ENCODE measurements around the gene EHHADH.
A peak's percentile ranks its signal among the peaks of the same experiment; 100 is the strongest.

EHHADH gene

DNA sequence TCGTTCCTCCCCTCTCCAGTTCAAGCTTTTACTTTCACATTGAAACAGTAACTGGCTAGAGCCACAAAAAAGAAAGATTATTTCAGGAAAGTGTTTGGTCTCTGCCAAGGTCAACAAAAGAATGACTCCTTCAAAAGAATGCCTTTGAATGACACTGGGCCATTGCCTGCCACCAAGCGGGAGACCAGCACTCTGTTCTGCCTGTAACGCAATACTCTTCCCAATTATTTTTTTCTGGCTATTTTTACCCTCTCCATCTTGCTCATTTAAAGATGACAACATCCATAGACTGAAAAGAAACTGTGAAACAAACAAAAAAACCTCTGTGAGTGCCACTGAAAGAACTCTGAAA is 37.3 kb downstream of the EHHADH start:
- H3K27ac ChIP-seq, result no peak overlapping the region

DNA sequence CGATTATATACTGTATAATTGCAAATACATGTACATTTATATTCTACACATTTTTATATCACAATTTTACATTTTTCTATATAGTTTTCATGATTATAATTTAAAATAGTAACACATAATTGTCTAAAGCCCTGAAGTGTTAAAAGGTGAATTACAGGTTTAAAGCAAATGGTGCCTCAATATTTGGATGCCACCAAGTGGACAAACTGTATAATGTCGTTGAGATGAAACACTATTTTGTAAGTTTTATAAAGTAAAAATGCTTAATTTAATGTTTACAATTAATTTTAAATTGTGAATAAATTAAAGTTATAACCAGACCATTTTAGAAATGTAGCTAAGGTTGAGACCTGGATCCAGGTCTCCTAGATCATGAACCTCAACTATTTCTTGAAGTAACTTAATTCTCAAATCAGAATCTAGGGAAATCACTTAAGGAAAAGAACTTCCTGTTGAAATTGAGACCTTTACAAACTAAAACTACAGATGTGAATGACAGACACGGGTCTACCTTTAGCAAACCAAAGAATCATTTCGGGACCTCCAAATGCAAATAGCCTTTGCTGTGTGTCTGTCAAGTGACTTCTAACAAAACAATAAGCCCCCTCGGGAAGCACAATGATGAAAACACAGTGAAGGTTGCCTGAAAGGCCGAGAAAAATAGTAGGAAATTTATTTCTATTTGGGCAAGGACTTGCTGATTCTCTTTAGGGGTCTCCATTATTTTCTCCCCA is 37.8 kb downstream of the EHHADH start:
- TF ChIP-seq, protein P1, sequence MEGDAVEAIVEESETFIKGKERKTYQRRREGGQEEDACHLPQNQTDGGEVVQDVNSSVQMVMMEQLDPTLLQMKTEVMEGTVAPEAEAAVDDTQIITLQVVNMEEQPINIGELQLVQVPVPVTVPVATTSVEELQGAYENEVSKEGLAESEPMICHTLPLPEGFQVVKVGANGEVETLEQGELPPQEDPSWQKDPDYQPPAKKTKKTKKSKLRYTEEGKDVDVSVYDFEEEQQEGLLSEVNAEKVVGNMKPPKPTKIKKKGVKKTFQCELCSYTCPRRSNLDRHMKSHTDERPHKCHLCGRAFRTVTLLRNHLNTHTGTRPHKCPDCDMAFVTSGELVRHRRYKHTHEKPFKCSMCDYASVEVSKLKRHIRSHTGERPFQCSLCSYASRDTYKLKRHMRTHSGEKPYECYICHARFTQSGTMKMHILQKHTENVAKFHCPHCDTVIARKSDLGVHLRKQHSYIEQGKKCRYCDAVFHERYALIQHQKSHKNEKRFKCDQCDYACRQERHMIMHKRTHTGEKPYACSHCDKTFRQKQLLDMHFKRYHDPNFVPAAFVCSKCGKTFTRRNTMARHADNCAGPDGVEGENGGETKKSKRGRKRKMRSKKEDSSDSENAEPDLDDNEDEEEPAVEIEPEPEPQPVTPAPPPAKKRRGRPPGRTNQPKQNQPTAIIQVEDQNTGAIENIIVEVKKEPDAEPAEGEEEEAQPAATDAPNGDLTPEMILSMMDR (conservative IDR thresholded peaks at IDR 0.05), result peak; percentile 80
- no peak overlapping the region for H3K27ac ChIP-seq

More for the DNA sequence above, 37.3 kb downstream of the EHHADH start:
- TF ChIP-seq, protein P1 (conservative IDR thresholded peaks at IDR 0.05), result no peak

DNA sequence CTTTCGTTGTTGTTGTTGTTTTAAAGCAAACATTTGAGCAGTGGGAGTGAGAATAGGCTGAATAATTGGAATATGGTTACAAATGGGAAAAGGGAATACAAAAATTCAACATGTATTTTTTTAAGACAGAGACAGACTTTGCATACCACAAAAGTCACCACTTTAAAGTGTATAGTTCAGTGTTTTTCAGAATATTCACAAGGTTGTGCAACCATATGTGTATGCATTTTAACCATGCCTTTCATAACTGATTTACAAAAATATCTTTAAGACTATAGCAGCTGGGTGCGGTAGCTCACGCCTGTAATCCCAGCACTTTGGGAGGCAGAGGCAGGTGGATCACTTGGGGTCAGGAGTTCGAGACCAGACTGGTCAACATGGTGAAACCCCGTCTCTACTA is 41.3 kb downstream of the EHHADH start:
- TF ChIP-seq, protein P1 (conservative IDR thresholded peaks at IDR 0.05), result no peak
- H3K27ac ChIP-seq, result no peak overlapping the region

DNA sequence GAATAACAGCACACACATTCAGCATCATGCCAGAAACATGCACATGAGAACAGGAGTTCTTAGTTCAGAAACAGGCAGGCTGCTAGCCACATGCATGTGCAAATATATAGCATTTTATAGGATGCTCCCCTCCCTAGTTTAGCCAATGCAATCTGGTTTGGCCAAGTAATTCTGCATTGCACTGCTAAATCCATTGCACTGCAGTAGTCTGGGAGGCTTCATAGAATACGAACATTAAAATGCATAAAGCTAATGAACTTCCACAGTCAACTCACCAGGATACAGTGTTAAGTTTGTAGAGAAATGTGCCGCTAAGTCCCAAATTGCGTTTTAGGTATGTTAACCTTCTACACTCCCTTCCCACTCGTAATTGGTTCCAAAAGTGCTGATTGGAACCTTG is 41.8 kb downstream of the EHHADH start:
- TF ChIP-seq, protein P1 (conservative IDR thresholded peaks at IDR 0.05), result no peak

DNA sequence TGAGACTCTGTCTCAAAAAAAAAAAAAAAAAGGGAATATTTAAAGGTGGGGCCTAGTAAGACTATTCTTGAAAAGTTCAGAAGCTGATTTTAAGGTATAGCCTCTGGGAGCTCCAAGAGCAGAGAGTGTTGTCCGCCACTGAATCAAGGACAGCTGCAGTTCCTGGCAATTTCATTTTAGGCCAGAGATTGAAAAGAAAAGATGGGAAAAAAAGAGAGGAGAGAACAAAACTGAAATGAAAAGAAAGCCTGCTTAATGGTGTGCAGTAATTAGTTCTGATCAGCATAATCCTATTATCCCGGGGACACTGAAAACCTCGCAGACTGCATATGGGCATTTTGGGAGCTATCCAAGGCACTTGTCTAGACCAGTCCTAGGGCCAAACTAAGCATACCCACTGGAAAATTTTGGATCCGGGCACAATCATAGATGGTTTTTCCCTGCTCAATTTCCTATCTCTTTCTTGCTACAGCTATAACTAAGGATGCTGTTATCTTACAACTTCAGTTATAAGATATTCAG is 43.2 kb downstream of the EHHADH start:
- H3K27ac ChIP-seq, result peak overlapping the region; percentile 42; the same call in 1 of the 2 replicates
- TF ChIP-seq, protein P1 (conservative IDR thresholded peaks at IDR 0.05), result no peak

More for the DNA sequence above, 41.8 kb downstream of the EHHADH start:
- H3K27ac ChIP-seq, result peak overlapping the region; percentile 42

DNA sequence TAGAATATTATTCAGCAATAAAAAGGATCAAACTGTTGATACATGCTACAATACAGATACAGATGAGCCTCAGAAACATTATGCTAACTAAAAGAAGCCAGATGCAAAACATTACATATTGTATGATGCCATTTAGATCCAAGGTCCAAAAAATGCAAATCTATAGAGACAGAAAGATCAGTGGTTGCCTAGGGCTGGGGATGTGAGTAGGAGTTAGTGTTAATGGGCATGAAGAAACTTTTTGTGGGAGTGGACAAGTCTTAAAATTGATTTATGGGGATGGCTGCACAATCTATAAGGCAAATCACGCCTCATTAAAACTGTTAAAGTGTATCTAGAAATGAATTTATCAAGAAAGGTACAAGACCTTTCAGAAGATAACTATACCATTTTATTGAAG is 45.0 kb downstream of the EHHADH start:
- TF ChIP-seq, protein P1 (conservative IDR thresholded peaks at IDR 0.05), result no peak
- no peak overlapping the region for H3K27ac ChIP-seq

DNA sequence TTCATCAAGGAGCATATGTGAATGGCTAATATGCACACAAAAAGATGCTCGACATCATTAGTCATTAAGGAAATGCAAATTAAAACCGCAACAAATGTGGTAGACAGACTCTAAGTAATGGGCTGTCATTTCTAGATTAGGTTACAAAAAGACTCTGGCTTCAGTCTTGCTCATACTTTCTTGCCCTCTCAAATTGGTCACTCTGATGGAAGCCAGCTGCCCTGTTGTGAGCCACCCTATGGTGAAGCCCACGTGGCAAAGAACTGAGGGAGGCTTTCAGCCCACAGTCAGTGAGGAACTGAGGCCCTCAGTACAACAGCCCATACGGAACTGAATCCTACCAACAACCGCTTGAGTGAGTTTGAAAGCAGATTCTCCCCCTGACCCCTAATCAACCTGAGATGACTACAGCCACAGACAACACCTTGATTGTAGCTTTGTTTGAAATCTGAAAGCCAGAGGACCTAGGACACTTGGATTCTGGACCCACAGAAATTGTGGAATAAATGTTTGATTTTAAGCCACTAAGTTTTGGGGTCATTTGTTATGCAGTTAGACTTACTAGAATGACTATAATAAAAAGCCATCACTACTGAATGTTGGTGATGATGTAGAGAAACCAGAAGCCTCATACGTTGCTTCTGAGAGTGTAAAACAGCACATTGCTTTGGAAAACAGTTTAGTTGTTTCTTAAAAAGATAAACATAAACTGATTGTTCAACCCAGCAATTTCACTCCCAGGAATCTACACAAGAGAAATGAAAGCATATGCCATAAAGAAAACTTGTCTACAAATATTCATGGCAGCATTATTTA is 45.7 kb downstream of the EHHADH start:
- H3K27ac ChIP-seq, result no peak overlapping the region
- TF ChIP-seq, protein P1 (conservative IDR thresholded peaks at IDR 0.05), result no peak
